ENCODE results near the gene HLCS.

GRCh38 chr21:36732217-36732616 lies 234.3 kb downstream of the HLCS start:
- TF ChIP-seq CTCF (IDR thresholded peaks at IDR 0.05; ENCODE audit: low read depth, low read length) (no peak), EZH2phosphoT487 (IDR thresholded peaks at IDR 0.05; ENCODE audit: low read depth) (no peak)

Data from OCI-LY3 (cell line).